NCI-H1092 treated with DMSO at 0.1 percent for 48 hours (cell line): ENCODE measurements around the gene ULK4.
"Not testable (repeated sequence)": the region's sequence is repeated elsewhere in the genome, so short reads cannot be mapped to it uniquely, and the experiment has no call there.

Experiments used
- DNase-seq: peaks from one replicate; lab custom pipeline; 2025; lab: John Stamatoyannopoulos, UW

Gene ULK4

DNA sequence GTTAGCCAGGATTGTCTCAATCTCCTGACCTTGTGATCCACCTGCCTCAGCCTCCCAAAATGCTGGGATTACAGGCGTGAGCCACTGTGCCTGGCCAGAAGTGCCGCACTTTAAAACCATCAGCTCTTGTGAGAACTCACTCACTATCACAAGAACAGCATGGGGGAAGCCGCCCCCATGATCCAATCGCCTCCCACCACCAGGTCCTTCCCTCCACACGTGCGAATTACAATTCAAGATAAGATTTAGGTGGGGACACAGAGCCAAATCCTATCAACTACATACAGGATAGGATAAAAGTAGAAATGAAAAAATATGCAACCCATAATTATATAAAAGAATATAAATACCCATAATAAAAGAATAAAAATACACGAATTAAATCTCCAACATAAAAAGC lies 199.0 kb downstream of the ULK4 start:
- DNase-seq = not testable (repeated sequence)

DNA sequence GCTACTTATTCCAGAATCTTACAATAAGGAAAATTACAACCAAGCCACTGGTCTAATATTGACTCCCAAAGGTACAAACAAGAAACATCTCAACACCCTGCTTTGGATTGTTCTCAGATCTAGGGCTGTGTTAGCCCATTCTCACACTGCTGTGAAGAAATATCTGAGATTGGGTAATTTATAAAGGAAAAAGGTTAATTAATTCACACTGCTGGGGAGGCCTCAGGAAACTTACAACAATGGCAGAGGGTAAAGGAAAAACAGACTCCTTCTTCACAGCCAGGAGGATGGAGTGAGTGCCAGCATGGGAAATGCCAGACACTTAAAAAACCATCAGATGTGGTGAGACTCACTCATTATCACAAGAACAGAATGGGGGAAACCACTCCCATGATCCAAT lies 208.3 kb downstream of the ULK4 start:
- DNase-seq = no peak

DNA sequence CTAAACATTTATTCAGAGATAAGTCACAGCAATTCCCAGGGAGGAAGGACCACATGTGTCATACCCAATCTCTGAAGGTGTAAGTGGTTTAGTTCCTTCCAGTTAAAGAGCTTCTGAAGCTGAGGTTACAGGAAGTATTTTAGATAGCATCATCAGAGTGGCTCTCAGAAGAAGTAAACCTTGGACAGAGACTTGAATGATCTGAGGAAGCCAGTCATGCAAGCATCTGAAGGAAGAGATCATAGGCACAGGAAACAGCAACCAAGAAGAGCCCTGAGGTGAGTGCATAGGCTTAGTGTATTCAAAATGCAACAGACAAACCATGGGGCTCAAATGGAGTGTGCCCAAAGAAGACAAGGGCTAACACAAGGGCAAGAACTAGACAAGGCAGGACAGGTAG lies 210.3 kb downstream of the ULK4 start:
- no peak for DNase-seq

DNA sequence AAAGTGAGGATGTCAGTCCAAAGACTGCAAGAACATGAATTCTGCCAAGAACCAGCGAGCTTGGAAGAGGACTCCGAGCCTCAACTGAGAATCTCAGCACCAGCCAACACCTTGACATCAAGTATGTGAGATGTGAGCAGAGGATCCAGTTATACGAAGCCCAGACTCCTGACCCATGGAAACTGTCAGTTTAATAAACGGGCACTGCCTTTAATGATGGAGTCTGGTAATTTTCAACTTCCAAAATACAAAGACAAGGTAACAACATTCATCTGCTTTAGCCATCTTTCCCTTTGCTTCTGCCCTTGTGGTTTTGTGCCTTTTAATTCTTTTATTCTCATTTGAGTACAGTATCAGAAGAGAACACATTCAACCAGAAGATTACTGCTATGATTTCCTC lies 211.9 kb downstream of the ULK4 start:
- DNase-seq = no peak

DNA sequence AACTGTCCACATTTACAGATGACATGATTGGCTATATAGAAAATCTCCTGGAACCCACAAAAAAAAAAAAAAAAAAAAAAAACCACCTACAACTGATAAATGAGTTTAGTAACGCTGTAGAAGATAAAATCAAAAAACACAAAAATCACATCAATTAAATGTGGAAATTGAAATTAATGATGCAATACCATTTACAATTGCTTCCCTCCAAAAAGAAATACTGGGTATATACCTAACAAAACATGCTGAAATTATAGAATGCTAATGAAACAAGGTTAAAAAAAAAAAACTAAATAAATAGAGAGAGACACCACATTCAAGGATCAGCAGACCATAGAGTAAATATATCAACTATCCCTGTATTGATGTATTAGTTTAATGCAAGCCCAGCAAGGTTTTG lies 215.7 kb downstream of the ULK4 start:
- no peak for DNase-seq

DNA sequence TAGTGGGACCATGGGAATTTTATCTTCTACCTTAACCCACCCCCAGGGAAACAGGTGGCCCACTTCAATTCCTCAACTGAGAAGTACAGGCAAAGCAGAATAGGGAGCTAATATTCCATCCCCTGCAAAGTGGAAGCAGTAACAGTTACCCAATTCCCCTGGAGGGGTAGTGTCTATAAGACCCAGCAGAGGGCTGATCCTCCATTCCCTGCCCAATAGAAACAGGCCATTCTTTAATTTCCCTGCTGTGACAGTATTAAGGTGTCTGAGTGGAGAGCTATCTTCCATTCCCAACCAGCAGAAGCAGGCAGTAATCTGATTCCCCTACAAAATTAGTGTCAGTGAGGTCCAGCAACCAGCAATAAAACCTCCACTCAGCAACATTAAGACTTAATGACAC lies 219.8 kb downstream of the ULK4 start:
- DNase-seq = no peak

DNA sequence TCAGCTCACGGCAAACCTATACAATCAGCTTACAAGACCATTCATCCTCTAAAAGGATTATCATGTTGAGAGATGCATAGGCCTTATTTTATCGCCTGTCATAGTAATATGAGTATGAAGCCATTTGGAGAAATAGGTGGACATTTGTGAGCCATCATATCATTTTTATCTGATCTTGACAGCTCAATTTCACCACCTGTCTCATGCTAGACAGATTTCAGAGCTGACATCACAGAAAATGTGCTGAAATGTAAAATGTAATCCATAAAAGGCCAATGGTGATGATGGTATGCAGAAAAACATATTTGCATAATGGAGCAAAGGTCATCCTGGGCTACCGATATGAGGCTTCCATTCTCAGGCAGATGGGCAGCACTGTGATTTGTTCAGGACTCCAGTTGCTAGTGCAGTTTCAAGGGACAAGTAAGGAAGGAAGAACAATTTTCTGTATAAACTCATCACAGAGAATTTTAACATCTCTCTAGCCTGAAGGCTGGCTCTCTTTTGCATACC lies 221.5 kb downstream of the ULK4 start:
- DNase-seq = no peak

DNA sequence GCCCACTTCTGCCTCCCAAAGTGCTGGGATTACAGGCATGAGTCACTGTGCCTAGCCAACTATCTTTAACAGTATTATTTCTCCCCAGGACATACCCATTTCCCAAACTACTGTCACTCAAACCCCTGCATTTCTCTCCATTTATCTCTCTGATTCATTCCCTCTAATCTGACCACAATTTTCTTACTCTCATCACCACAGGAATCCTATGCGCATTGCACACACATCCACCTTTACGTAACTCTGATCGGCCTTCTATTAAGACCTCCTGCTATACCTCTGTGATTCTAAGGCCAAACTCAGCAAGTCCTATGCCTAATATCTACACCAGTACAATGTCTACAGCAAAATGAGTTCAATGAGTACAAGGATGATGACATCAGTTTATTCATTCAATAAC lies 235.0 kb downstream of the ULK4 start:
- DNase-seq = no peak

DNA sequence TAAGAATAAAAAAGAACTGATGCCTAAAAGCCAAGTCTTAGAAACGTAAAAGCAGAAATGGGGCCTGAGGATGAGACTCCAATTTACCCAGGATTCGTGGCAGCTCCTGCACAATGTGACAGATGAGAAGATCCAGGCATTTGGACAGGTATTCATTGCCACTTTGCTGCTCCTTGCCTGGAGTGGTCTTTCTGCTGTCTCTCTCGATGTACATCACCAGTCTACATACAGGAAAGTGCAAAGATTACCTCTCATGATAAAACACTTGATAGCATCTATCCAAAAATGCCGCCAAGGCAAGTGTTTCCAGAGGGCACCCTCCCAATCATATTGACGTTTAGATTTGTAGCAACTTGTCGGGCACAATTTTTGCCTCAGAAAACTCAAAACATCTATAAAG lies 244.3 kb downstream of the ULK4 start:
- DNase-seq = no peak

DNA sequence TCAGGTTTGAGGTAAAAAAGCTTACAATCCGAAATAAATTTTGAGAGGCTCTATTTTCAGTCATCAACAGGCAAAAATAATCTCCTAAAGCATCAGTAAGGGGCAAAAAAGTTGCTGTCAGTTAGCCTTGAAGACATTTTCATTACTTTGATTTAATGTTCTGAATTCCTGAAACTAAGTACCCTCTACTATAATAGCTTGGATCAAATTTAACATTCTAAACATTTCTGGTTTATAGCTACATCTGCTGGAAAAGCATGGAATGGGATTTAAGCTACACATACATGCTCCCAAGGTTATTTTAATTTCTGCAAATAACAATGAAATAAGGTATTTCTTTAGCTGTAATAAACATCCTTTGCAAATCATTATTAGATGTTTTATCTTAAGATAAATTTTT lies 245.4 kb downstream of the ULK4 start:
- DNase-seq = peak; percentile 2

DNA sequence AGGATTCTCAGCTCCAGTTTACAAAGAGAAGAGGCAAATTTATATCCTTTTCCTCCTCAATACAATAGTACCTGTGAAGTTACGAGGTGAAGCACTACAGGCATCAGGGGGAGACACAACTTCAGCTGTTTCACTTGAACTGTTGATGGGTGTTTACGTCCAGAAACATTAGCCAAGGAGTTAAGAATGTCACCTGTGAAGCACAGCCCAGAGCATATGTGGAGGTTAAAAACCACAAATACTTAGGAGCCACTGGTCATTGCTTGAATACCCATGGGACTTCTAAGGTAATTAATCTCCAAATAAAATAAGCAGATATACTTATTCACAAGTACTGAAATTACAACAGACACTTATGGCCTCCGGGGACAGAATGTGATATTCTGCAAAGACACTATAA lies 246.5 kb downstream of the ULK4 start:
- no peak for DNase-seq

DNA sequence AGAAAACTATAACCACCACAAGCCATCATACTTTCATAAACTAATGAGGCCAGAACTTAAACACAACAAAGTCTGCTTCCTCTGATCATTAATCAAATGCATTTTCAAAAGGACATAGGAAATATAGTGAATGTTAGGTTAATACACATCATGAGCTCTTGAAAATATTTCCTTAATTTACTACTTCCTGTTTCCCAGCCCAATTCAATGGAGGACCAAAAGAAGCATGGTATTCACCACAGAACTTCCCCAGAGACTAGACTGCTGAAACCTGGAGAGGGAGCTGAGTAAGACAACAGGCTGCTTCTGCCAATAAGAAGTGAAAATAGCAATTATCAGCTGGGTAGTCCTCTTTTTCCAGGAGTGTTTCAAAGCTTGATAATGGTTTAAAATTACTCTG lies 250.3 kb downstream of the ULK4 start:
- DNase-seq = no peak

DNA sequence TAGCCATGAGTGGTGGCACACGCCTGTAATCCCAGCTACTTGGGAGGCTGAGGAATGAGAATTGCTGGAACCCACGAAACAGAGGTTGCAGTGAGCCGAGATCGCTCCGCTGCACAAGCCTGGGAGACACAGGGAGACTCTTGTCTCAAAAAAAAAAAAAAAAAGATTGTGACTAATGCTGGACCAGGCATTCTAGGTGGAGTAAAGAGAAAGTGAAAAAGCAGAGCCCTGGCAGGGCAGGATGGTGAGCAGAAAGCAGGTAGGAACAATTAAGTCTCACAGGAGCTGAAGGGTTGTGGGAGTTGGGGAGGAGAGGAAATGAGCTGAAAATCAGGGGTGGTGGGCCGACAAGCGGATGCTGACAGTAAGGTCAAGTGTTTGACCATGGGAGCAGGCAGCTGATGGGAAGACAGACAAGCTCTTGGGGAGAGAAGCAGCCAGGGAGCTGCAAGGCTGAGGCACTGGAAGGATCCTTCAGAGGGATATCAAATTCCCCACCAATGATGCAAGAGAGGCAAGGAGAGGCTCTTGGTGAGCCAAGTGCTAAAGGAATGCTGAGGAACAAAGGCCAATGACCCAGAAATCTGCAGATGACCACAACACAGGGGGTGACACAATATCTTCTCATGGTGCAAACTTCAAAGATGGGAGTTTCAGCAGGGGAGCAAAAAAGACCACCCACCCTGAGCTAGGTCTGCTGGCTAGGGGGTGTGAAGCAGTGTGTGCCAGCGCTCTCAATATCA lies 251.1 kb downstream of the ULK4 start:
- DNase-seq = no peak

DNA sequence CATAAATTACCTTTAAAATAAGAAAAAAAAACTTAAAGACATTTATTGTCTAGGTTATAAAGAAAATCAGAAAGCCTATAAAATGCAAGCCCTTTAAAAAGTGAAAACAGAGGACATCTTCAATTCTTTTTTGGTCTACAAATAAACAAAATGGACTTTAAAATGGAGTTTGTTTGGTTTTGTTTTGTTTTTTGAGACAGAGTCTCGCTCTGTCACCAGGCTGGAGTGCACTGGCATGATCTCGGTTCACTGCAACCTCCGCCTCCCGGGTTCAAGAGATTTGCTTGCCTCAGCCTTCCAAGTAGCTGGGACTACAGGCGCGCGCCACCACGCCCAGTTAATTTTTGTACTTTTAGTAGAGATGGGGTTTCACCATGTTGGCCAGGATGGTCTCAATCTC lies 252.7 kb downstream of the ULK4 start:
- not testable (repeated sequence) for DNase-seq

DNA sequence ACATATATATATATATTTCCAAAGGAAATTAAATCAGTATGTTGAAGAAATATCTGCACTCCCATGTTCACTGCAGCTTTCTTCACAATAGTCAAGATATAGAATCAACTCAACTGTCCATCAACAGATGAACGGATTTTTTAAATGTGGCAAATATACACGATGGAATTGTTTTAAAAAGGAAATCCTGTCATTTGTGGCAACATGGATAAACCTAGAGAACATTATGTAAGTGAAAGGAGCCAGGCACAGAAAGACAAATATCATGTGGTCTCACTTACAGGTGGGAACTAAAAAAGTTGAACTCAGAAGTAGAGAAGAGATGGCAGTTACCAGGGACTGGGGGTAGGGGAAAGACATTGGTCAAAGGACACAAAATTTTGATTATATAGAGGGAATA lies 253.7 kb downstream of the ULK4 start:
- DNase-seq = no peak

DNA sequence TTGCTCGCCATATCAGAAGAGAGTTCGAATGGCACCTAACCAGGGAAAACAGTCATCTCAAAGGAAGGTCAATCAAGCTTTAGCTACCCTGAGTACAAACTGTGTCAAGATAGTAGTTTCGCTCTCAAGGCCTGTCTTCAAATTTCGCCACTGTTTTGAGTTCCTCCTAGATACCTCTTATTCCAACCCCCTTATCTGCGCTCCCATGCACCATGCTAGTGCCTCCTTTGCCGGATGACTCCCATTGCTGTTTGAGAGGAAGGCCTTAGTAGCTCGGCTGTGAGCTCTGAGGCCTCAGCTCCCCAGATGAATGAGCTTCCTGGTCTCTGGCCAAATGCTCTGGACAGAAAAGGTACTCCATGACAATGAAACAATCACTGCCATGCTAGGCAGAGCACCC lies 256.0 kb downstream of the ULK4 start:
- no peak for DNase-seq

DNA sequence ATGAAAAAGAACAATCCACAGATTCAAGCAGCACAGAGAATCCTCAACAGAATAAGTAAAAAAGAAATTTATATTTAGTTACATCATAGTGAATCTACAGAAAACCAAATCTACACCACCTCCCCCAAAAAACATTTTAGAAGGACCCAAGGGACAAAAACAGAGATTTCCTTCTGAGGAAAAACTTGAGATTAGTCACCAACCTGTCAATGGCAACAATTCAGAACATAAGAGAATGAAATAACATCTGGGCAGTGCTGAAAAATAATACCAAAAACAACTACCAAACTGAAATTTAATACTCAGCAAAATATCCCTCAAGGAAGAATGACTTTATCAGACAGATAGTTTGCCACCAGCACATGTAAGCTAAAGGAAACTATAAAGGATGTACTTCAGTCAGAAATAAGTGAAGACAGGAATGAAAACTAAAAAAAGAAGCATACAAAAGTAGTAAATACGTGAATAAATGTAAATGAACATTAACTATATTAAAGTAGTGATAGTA lies 260.7 kb downstream of the ULK4 start:
- no peak for DNase-seq

DNA sequence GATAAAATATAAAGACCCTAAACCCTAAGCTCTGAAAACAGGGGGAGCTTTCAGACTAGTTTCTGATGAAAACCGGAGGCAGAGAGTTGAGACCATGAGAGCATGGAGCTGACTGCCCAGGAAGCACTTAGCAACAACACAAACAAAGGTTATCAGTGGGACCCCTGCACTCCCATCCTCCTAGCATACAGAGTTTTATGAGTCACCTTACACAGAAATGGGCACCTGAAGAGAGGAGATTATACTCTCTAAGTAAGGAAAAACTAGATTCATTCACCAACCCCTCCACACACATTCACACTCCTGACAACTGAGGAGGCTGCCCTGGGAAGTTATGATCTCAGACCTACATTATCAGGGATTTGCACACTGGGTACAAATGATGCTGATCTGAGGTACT lies 261.7 kb downstream of the ULK4 start:
- DNase-seq = no peak

DNA sequence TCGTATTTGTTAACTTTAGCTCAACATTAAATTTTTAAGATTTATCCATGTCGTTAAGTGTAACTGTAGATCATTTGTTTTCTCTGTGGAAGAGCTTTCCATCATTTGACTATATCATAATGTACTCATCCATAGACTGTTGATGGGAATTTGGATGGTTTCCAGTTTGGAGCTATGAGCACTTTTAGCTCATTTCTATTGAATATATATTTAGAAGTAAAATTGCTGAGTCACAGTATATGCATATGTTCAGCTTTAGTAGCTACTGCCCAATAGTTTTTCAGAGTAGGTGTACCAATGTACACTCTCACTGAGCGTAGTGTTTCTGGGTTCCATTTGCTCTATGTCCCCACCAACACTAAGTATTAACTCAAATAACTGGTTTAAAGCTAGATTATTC lies 263.0 kb downstream of the ULK4 start:
- no peak for DNase-seq

DNA sequence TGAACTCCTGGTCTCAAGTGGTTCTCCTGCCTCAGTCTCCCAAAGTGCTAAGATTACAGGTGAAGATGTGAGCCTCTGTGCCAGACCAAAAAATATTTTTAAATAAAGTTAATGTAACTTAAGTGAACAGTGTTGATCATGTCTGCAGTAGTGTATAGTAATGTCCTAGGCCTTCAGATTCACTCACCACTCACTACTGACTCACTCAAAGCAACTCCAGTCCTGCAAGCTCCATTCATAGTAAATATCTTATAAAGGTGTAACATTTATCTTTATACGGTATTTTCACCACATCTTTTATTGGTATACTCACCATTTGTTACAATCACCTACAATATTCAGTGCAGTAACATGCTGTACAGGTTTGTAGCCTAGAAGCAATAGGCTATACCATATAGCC lies 264.2 kb downstream of the ULK4 start:
- DNase-seq = no peak

DNA sequence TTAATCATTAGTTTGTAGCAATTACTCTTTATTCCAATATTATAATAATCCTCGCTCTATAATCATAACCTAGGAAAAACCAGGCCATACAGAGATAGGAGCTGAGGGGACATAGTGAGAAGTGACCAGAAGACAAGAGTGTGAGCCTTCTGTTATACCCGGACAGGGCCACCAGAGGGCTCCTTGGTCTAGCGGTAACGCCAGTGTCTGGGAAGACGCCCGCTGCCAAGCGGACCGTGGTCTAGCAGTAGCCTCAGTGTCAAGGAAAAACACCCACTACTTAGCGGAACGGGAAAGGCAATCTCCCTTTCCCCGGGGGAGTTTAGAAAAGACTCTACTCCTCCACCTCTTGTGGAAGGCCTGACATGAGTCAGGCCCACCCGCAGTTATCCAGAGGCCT lies 266.1 kb downstream of the ULK4 start:
- not testable (repeated sequence) for DNase-seq

DNA sequence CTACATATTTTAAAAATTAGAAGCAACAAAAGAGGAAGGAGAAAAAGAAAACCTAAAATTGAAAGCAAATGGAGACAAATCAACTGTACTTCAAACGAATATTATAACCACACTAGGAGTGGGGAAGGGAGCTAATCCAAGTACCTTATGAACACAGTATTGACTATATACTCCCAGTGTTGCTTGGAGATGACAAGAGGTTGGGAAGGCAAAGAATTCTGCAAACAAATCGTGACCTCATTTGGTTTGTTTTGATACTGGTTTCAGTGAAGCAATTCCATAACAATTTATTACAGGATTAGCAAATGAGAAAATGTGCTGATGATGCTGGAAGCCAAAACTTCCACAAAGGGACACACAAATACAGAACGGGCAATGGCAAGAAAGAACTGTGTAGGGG lies 268.1 kb downstream of the ULK4 start:
- DNase-seq = no peak

DNA sequence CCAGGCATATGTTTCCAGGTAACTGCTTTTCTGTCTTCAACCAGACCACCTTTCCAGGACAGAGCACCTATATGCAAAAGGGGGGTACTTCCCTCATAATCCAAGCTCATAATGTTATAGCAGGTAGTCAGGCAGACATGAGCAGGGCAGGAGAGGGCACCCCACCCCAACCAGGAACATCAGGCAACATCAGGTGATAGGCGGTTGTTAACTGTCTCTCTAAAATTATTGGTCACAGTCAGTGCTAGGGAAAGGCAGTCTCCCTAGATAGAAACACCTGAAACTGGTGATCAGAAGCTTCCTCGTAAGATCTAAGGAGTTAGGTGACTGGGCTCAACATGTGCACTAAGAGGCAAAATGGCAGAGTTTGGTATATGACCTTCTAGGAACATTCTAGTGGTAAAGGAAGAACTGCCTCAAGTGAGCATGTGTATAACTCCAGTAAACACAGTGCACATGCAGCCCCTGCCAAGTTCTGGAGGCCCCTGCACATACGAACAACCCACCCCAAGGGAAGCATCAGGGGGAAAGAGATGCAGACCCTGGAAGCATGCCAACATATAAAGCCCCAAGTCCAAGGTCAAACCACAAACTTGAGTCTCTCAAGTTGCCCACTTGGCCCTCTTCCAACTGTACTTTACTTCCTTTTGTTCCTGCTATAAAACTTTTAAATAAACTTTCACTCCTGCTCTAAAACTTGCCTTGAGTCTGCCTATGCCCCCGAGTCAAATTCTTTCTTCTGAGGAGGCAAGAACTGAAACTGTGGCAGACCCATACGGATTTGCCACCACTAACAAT lies 270.9 kb downstream of the ULK4 start:
- no peak for DNase-seq
